HCEC 1CT (cell line): ENCODE data around the gene ELF5.

Source experiments
- DNase-seq: peaks from one replicate; pipeline ENCODE4 v3.0.0-alpha.2; 2017

ELF5 gene

DNA sequence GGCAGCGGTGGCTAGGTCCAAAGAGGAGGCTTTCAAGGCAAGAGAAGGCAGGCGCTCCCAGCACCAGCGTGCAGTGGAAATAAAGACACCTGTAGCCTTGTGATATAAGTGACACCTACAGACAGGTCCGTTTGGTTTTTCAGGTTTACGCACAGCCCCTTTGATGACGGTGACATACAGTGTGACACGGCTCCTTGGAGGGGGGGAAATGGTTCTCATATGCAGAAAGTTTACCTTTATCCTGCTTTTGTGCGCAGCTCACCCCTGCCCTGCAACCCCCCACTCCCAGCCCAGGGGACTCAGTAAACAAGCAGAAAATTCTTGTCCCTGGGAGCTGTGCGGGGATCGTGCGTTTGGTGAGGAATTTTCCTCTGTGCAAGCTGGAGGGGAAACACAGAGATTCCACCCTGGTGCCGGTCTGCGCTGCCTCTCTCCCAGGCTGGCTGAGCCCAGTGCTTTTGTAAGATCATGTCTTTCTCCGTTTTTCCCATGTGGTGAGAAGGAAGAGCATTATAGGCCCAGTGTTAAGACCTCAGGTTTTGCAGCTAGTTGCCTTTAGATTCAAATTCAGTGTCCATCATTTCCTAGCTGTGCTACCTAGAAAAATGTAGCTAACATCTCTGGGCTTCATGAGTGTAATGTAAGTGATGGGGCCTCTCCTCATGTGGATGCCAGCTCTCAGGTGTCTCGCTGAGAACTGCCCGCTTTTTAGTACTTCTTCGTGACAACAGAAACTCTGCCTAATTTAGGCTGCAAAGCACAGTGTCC, at the start of gene ELF5:
ELF5 (minus strand) TSS at position 113 of the 768 bp plus-strand sequence. CDS start 8,045 bp downstream, outside the sequence.
- no peak for DNase-seq

GRCh38 chr11:34562976-34563375, 49.4 kb upstream of the ELF5 start:
- no peak for DNase-seq

DNA sequence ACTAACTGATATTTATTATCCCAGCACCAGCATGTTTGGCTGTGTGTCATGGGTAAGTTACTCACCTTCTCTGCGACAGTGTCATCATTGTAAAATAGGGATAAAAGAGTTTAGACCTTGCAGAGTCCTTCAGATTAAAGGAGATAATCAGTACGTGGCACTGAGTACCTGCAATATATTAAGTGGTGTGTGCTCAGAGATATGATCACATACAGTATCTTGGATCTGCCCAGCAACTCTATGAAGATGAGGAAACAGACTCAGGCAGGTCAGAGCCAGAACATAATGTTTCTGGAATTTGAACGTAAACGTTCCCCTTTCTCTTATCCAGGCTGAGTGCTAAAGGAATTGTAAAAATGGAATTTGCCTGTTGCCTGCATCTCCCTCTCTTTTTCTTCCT, 46.9 kb upstream of the ELF5 start:
- DNase-seq, result no peak

- no peak for DNase-seq
Measured at GRCh38 chr11:34558673-34559072, 45.1 kb upstream of the ELF5 start.

DNA sequence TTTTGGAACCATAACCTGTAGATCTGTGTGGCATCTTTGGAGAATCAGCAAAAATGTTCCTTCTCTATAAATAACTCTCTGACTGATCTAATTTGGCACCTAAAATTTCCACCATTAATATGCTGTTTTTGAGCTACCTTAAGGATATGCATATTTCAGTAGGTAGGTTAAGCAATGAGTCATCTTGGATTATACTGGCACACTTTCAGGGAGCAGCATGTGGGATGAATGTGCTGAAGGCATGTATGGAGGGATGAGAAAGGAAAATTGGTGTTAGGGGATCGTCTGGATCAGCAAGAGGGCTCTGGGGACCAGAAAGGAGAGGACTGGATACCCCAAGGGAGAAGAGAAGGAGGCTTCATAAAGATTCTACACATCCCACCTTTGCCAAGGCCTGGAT, 44.6 kb upstream of the ELF5 start:
- DNase-seq, result no peak

- no peak for DNase-seq
Measured at GRCh38 chr11:34552270-34552669, 38.7 kb upstream of the ELF5 start.

DNA sequence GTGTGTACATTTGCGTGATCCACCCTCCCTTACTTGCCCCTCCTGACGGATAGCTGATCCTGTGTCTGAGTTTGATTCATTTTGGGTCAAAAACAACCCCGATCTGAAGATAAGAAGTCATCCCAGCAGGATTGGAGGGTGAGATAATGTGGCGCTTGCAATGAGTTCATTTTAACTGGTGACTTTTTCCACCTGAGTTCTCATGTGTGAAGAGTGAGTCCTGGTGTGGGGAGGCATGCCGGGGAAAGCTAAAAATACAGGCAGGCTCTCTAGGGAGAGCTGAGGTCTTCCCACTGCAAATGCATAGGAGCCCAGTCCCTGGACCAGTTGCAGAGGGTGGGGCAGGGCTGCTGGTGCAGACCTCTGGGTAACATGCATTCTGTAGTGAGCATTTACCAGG, 35.7 kb upstream of the ELF5 start:
- DNase-seq, result no peak

GRCh38 chr11:34548278-34548677, 34.7 kb upstream of the ELF5 start:
- DNase-seq, result no peak

- no peak for DNase-seq
Measured at GRCh38 chr11:34546511-34547209, 33.1 kb upstream of the ELF5 start.

GRCh38 chr11:34542089-34542488, 28.5 kb upstream of the ELF5 start:
- no peak for DNase-seq

DNA sequence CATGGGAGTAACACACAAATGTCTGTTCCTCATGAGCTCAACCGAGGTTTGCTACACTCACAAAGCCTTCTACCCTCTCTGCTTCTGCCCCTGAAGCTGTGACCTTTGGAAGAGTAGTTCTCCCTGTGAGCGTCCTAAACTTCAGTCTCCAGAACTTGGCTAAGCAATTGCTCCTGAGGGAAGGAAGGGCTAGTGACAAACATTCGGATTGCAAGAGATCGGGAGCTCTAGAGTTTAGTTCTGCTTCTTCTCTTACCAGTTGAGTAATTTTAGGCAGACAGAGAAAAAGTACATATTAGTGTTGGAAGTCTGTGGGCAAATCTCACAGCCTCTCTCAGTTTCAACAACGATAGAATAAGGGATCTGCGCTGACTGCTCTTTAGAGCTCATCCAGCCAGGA, 27.3 kb upstream of the ELF5 start:
- DNase-seq, result no peak

DNA sequence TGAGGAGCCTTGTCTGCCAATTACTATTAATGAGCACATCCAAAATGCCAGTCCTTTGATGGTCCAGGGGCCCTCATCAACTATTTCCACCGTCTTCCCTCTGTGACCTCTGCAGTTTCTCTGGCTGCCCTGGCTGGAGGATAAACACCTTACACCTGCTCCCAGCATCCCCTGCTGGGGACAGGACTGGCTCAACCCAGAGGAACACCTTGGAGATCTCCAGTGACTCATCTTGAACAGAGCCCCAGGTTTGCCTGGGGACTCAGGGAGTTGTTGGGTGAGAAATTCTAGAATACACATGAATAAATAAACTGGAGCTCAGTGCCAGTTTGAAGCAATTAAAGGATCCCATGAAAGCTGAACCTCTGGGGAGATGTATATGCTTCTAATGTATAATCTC, 24.0 kb upstream of the ELF5 start:
- DNase-seq, result no peak

- no peak for DNase-seq
Measured at GRCh38 chr11:34536056-34536455, 22.5 kb upstream of the ELF5 start.

GRCh38 chr11:34534826-34535225, 21.2 kb upstream of the ELF5 start:
- DNase-seq, result no peak

DNA sequence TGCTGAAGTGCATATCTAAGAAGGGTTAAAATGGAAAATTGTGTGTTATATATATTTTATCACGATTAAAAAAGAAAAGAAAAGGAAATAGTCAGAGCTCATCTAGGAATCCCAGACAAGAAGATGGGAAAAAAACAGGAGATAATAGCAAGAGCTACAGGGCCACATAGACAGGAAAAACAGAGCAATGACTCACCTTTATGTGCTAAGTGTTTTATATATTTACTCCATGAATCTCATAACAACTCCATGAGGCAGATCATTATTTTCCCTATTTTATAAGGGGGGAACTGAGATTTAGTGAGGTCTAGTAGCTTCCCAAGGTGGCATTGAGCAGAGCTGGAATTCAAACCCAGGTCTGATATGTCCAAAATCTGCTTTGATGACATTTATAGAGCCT, 18.1 kb upstream of the ELF5 start:
- DNase-seq, result no peak

DNA sequence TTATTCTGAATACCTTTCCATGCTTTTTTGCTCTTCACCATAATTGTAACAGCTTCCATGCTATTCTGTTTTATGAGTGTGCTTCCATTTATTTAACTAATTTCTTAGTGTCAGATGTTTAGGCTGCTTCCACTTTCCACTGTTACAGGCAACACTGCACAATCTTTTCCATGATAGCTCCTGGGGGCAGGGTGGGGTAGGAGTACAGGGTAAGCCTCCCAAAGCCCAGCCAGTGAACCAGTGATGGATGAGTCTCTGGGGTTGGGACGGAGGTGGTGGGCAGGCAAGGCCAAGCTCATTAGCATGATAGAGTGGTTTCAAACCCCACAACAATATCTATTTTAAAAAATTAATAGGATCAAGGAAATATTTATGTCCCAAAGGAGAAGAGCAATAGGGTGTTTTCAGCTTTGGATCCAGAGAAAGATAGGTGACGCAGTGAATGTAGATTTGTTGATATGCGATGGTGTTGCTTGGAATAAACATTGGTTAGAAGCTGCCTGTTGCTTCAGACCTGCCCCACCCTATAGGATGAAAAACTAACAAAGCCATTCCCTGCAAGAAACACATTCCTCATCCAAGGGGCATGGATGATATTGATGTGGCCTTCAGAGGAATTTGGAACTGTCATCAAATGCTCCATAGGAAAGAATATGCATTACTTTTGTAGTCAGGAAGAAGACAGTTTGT, 17.1 kb upstream of the ELF5 start:
- no peak for DNase-seq

DNA sequence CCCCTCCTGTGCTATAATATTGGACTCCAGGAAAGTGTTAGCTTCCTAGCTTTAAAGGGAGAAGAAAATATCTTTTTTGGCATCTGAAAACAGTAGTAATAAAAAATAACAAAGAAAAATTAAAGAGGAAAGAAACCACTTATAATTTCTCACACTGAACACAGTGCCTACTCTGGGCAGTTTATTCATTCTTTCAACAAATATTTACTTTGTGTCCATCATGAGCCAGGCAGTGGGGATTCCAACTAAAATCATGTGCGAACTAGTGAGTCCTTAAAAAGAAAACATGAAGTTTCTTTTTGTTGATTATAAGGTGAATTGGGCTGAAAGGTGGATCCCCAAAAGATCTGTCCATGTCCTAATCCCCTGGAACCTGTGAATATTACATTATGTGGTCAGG, 16.0 kb upstream of the ELF5 start:
- DNase-seq, result no peak

GRCh38 chr11:34528072-34528471, 14.5 kb upstream of the ELF5 start:
- no peak for DNase-seq

DNA sequence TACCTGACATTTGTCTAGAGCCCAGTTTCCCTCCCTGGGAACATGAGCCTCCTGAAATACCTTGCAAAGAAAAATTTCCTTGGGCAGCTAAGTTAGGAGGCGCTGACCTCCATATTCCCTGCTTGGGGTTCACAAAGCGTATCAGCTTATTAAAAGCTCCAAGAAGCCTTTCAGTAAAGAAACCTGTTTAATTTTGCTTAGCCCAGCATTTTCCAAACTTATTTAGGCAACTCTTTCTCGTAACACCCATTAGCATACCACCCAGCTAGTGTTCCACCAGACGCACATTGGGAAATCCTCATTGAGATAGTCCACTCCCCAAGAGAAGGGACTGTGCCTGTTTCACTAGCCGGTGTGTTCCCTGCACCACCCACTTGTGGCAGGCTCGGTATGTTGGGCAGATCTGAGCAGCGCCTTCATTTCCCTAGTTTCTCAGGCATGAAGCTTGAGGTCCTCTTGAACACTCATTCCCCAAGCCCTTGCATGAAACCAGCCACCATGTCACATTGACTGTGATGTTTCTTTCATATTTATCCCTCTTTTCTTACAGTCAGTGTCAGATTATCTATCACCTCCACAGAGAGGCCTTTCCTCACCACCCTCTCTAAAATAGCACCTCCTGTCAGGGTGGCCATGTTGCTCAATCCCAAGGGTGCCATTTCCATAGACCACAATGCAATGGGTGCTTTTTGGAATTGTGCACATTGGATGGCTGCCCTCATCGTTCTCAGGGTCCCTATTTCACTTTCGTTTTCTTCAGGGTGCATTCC, 12.5 kb upstream of the ELF5 start:
- no peak for DNase-seq

DNA sequence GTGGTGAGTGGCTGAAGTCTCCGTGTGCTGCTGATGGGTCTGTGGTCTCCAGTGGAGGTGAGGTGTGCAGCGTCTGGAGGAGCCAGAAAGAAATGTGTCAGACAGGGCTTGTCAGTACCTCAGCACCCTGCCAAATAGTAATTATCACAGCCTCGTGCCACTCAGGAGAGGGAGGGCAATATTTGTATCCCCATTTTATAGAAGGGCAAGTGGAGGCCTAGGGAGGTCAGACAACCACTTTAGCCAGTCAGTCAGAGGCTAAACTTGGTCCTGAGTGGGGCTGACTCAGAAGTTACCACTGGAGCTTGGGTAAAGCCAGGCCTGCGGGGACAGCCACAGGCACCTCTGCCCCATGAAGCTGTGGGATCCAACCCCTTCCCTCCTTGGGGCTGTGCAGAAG, 11.5 kb upstream of the ELF5 start:
- DNase-seq, result no peak

GRCh38 chr11:34524696-34525095, 11.1 kb upstream of the ELF5 start:
- DNase-seq, result no peak

DNA sequence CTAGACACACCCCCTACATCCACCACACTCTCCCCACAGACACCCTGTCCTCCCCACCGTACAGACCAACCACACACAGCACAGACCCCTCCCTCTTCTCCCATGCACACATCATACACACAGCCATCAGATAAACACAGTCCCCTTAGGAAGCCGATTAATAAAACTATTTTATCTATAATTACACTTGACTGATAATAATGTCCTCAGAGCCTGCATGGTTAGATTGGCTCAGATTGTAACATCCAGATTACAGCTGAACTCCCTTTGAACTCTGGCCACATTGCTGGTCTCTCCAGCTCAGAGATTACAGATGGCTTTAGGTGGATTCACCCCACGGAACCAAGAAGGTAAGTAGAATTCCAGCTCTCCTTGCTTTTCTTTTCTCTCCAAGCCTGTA, 9.5 kb upstream of the ELF5 start:
- DNase-seq, result no peak

GRCh38 chr11:34522188-34522587, 8.6 kb upstream of the ELF5 start:
- DNase-seq, result no peak
